Upper lobe of left lung (tissue), 6 donors: Measurements from ENCODE around the gene ERC1. TPM values are rescaled to one million over a fixed set of nuclear protein-coding genes. Genes with fewer than 3 reads are reported as not detected.

ENCODE experiments used
- ATAC-seq, 2 donors: fragments of 200-7000 bp; cut with Tn5 transposase; one replicate each; pipeline ENCODE4 v1.9.1; 2022; ENCODE audit warnings: mild to moderate bottlenecking in 2 of 2, moderate library complexity in 2 of 2; ENCODE audit not compliant: low FRiP score in 2 of 2
- DNase-seq, 2 donors: peaks; one replicate each; pipeline ENCODE4 v3.0.0-alpha.2; 2019 to 2020
- H3K27ac ChIP-seq, 4 donors: fragments of 200-600 bp; sonication (generic); one replicate each; pipeline ENCODE4 v1.5.1; 2016 to 2019
- H3K27me3 ChIP-seq, 4 donors: fragments of 200-600 bp; sonication (generic); one replicate each; pipeline ENCODE4 v1.5.1; 2017 to 2019
- H3K36me3 ChIP-seq, 4 donors: fragments of 200-600 bp; sonication (generic); one replicate each; pipeline ENCODE4 v1.5.1; 2016 to 2019
- H3K4me1 ChIP-seq, 4 donors: fragments of 200-600 bp; sonication (generic); one replicate each; pipeline ENCODE4 v1.5.1; 2018 to 2019
- H3K4me3 ChIP-seq, 4 donors: fragments of 200-600 bp; sonication (generic); one replicate each; pipeline ENCODE4 v1.5.1; 2017 to 2019; ENCODE audit warnings: mild to moderate bottlenecking in 2 of 4, moderate library complexity in 1 of 4
- H3K9me3 ChIP-seq, 4 donors: fragments of 200-600 bp; sonication (generic); one replicate each; pipeline ENCODE4 v1.5.1; 2018 to 2019
- CTCF ChIP-seq, 6 experiments: fragments of 450-650 bp in 4 of 6; fragments of 200-600 bp in 2 of 6; sonication (generic) in 2 of 6; IDR thresholded peaks; one replicate each; pipeline ENCODE4 v1.5.1; 2016 to 2019; ENCODE audit warnings: antibody characterized with exemption in 6 of 6
- EP300 ChIP-seq, 4 donors: sonication (generic); formaldehyde crosslinking; IDR thresholded peaks; one replicate each; pipeline ENCODE4 v1.5.1; 2017; ENCODE audit warnings: antibody characterized with exemption in 4 of 4, control low read depth in 2 of 4
- POLR2A ChIP-seq, 4 donors: fragments of 450-650 bp; IDR thresholded peaks; one replicate each; pipeline ENCODE4 v1.5.1; 2016 to 2017; ENCODE audit warnings: antibody characterized with exemption in 4 of 4, mild to moderate bottlenecking in 2 of 4
- POLR2AphosphoS5 ChIP-seq, 2 donors: sonication (generic); formaldehyde crosslinking; IDR thresholded peaks; one replicate each; pipeline ENCODE4 v1.5.1; 2017; ENCODE audit warnings: antibody characterized with exemption in 2 of 2
- WGBS, 2 donors: methylation state at CpG; one replicate each; pipeline ENCODE4 v1.1.5; 2017 to 2018; 5-methylcytosine and 5-hydroxymethylcytosine counted together
- total RNA-seq, 6 donors: library from RNA; depleted of rRNA in 4 of 6; stranded (reverse); fragments of >200 nt in 4 of 6; gene quantifications; one replicate each; pipeline versions ENCODE4 v1.1.0 to v1.2.1, GENCODE V29; 2016 to 2021
- donor health status: DM: no; HTN: no; CAD: no; lungs with moderate emphysema.
- donor health status: DM: no; HTN: yes; CAD: no; lungs with severe emphysema.

Gene ERC1
- total RNA-seq, 6 donors from 2014 or later: 37.7 to 158 (median 60.1) TPM

GRCh38 chr12:1322821-1323220 is 331.8 kb downstream of the ERC1 start:
- no peaks in the 10 kb centered on the region for H3K9me3 ChIP-seq
- no peaks in the 10 kb centered on the region for H3K36me3 ChIP-seq
- H3K27ac ChIP-seq: no peak overlapping the region
- H3K27me3 ChIP-seq: no peaks in the 10 kb centered on the region
- H3K4me1 ChIP-seq: peaks cover 0 to 20% (median 13%) of the 10 kb centered on the region in 4 donors
- DNase-seq (no peak), ATAC-seq (no peak)
- TF ChIP-seq CTCF (IDR thresholded peaks at IDR 0.05) (no peak), EP300 (IDR thresholded peaks at IDR 0.05) (no peak), POLR2AphosphoS5 (IDR thresholded peaks at IDR 0.05) (no peak), POLR2A (IDR thresholded peaks at IDR 0.05) (no peak)
- no peak overlapping the region for H3K4me3 ChIP-seq
- 79 to 84% methylated on average over 3 of the region's 3 CpGs for WGBS, 2 donors

- no peak for DNase-seq
- Histone ChIP-seq H3K9me3 (no peaks in the 10 kb centered on the region), H3K27me3 (no peaks in the 10 kb centered on the region), H3K36me3 (no peaks in the 10 kb centered on the region), H3K4me3 (no peak overlapping the region), H3K27ac (no peak overlapping the region), H3K4me1 (peaks cover 0 to 7% (median 3%) of the 10 kb centered on the region in 4 donors)
- ATAC-seq: no peak
- 68 to 92% methylated on average over 4 of the region's 4 CpGs for WGBS, 2 donors
- TF ChIP-seq POLR2A (IDR thresholded peaks at IDR 0.05) (no peak), CTCF (IDR thresholded peaks at IDR 0.05) (no peak), POLR2AphosphoS5 (IDR thresholded peaks at IDR 0.05) (no peak), EP300 (IDR thresholded peaks at IDR 0.05) (no peak)
These were observed 333.1 kb downstream of the ERC1 start for GRCh38 chr12:1324099-1324498.

- no peaks in the 10 kb centered on the region for H3K9me3 ChIP-seq
- peaks cover 0 to 5% (median 1%) of the 10 kb centered on the region in 4 donors for H3K4me1 ChIP-seq
- DNase-seq: no peak
- no peak overlapping the region for H3K4me3 ChIP-seq
- H3K36me3 ChIP-seq: no peaks in the 10 kb centered on the region
- no peak for ATAC-seq
- peak overlapping the region in 2 of 4 donors; percentile 14 to 21 for H3K27ac ChIP-seq
- H3K27me3 ChIP-seq: no peaks in the 10 kb centered on the region
- 54 to 74% methylated on average over 5 of the region's 5 CpGs for WGBS, 2 donors
- no peak for TF ChIP-seq EP300 (IDR thresholded peaks at IDR 0.05)
- TF ChIP-seq POLR2A (IDR thresholded peaks at IDR 0.05): no peak
- no peak for TF ChIP-seq CTCF (IDR thresholded peaks at IDR 0.05)
- no peak for TF ChIP-seq POLR2AphosphoS5 (IDR thresholded peaks at IDR 0.05)
These were observed 333.9 kb downstream of the ERC1 start for GRCh38 chr12:1324910-1325309.

GRCh38 chr12:1325666-1326065 is 334.6 kb downstream of the ERC1 start:
- ATAC-seq (no peak), DNase-seq (no peak)
- H3K27me3 ChIP-seq: no peaks in the 10 kb centered on the region
- TF ChIP-seq POLR2A (IDR thresholded peaks at IDR 0.05) (no peak), POLR2AphosphoS5 (IDR thresholded peaks at IDR 0.05) (no peak), EP300 (IDR thresholded peaks at IDR 0.05) (no peak), CTCF (IDR thresholded peaks at IDR 0.05) (no peak)
- H3K4me1 ChIP-seq: peaks cover 0 to 5% (median 1%) of the 10 kb centered on the region in 4 donors
- H3K9me3 ChIP-seq: no peaks in the 10 kb centered on the region
- H3K36me3 ChIP-seq: no peaks in the 10 kb centered on the region
- no peak overlapping the region for H3K4me3 ChIP-seq
- 41 to 87% methylated on average over 1 of the region's 1 CpG for WGBS, 2 donors
- H3K27ac ChIP-seq: no peak overlapping the region

- no peak overlapping the region for H3K27ac ChIP-seq
- peaks cover 0 to 5% (median 1%) of the 10 kb centered on the region in 4 donors for H3K4me1 ChIP-seq
- H3K4me3 ChIP-seq: no peak overlapping the region
- ATAC-seq (no peak), DNase-seq (no peak)
- no peaks in the 10 kb centered on the region for H3K36me3 ChIP-seq
- 91 to 97% methylated on average over 2 of the region's 2 CpGs for WGBS, 2 donors
- H3K27me3 ChIP-seq: no peaks in the 10 kb centered on the region
- H3K9me3 ChIP-seq: no peaks in the 10 kb centered on the region
- no peak for TF ChIP-seq CTCF (IDR thresholded peaks at IDR 0.05)
- no peak for TF ChIP-seq POLR2AphosphoS5 (IDR thresholded peaks at IDR 0.05)
- no peak for TF ChIP-seq POLR2A (IDR thresholded peaks at IDR 0.05)
- no peak for TF ChIP-seq EP300 (IDR thresholded peaks at IDR 0.05)
These were observed 335.2 kb downstream of the ERC1 start for GRCh38 chr12:1326258-1326657.
